ENCODE data around the gene HPS3.
A peak's percentile ranks its signal among the peaks of the same experiment; 100 is the strongest.

Gene HPS3

DNA sequence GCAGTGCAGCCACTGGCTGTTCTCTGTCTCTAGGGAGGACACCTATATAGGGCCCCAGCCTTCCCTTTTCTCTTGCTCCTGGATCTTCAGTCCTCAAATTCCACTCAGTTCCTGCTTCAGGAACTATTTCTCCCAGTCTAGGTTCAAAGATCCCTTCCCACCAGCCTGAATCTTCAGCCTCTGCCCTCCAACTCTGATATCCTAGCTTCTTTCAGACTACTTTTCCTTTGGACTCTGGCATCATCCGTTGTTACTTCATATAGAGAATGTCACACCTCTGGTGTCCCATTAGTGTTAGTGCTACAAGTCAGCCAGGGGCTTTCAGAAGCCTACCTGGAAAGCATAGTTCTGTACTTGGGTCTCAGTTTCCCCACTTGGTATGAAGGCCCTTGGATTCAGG is 10.0 kb upstream of the HPS3 start (continued):
- no peak for TF ChIP-seq ZNF274 (IDR thresholded peaks at IDR 0.05; ENCODE audit: low read length)
- no peak for TF ChIP-seq ZNF274 (tag by site-specific recombination; IDR thresholded peaks at IDR 0.05; ENCODE audit: borderline replicate concordance)
- TF ChIP-seq ZNF707 (tag by site-specific recombination; IDR thresholded peaks at IDR 0.05) = no peak
- TF ChIP-seq, protein P1, sequence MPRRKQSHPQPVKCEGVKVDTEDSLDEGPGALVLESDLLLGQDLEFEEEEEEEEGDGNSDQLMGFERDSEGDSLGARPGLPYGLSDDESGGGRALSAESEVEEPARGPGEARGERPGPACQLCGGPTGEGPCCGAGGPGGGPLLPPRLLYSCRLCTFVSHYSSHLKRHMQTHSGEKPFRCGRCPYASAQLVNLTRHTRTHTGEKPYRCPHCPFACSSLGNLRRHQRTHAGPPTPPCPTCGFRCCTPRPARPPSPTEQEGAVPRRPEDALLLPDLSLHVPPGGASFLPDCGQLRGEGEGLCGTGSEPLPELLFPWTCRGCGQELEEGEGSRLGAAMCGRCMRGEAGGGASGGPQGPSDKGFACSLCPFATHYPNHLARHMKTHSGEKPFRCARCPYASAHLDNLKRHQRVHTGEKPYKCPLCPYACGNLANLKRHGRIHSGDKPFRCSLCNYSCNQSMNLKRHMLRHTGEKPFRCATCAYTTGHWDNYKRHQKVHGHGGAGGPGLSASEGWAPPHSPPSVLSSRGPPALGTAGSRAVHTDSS (tag by site-specific recombination; IDR thresholded peaks at IDR 0.05) = no peak

DNA sequence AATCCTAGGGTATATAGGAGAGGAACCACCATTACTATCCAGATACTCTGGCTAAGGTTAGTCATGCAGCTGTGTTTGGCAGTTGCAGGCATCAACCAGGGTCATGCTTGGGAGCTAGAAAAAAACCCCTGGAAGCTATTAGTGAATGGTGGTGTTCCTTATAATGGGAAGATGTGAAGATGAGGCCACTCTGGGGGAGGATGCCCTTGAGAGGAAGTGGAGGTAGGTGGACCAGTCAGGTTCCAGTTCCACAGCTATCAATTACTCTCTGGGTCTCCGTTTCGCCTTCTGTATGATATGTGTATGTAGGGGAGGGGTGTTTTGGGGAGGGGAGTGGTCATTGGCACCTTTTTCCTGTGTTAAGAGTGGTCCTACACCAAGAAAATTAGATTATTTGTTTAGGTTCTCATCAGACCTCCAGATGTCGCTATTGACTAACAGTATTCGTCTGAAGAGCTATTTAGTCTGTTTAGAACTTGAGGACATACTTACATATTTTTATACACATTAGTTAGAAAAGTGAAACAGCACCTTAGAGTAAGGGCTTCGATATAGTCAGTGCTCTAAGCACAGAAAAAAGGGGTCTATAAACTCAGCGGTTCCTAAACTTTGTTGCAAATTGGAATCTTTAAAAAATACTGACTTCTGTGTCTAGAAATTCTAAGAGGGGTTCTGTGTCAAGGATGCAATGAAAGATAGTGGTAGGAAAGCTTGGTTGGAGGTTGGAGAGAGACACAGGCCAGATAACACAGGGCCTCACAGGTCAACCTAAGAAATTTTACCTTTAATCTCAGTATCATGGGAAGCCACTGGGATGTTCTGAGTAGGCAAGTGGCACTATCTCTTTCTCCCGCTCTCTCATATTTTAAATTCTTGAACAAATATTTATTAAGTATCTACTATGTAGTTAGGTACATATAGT is 9.1 kb upstream of the HPS3 start:
- H3K27ac ChIP-seq (ENCODE audit: extremely low read depth, low read depth, low read length) = no peak overlapping the region
- no peaks in the 10 kb centered on the region for H3K4me1 ChIP-seq (ENCODE audit: control insufficient read depth, insufficient read depth, low read length)
- TF ChIP-seq SP2 (tag by site-specific recombination; IDR thresholded peaks at IDR 0.05) (no peak), ZNF510 (tag by site-specific recombination; IDR thresholded peaks at IDR 0.05; ENCODE audit: insufficient replicate concordance) (no peak), ZNF670 (tag by site-specific recombination; IDR thresholded peaks at IDR 0.05; ENCODE audit: low read depth) (no peak), ZNF654 (tag by site-specific recombination; IDR thresholded peaks at IDR 0.05; ENCODE audit: low read depth) (peak; percentile 62)
- TF ChIP-seq, protein P2, sequence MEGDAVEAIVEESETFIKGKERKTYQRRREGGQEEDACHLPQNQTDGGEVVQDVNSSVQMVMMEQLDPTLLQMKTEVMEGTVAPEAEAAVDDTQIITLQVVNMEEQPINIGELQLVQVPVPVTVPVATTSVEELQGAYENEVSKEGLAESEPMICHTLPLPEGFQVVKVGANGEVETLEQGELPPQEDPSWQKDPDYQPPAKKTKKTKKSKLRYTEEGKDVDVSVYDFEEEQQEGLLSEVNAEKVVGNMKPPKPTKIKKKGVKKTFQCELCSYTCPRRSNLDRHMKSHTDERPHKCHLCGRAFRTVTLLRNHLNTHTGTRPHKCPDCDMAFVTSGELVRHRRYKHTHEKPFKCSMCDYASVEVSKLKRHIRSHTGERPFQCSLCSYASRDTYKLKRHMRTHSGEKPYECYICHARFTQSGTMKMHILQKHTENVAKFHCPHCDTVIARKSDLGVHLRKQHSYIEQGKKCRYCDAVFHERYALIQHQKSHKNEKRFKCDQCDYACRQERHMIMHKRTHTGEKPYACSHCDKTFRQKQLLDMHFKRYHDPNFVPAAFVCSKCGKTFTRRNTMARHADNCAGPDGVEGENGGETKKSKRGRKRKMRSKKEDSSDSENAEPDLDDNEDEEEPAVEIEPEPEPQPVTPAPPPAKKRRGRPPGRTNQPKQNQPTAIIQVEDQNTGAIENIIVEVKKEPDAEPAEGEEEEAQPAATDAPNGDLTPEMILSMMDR (tag by site-specific recombination; IDR thresholded peaks at IDR 0.05) = peak; percentile 51; the same call in 1 of the 2 replicates
- TF ChIP-seq, protein P3, sequence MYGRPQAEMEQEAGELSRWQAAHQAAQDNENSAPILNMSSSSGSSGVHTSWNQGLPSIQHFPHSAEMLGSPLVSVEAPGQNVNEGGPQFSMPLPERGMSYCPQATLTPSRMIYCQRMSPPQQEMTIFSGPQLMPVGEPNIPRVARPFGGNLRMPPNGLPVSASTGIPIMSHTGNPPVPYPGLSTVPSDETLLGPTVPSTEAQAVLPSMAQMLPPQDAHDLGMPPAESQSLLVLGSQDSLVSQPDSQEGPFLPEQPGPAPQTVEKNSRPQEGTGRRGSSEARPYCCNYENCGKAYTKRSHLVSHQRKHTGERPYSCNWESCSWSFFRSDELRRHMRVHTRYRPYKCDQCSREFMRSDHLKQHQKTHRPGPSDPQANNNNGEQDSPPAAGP (tag by site-specific recombination; IDR thresholded peaks at IDR 0.05) = no peak
- H3K9me3 ChIP-seq (ENCODE audit: control insufficient read depth, insufficient read depth, low read depth, low read length) = no peaks in the 10 kb centered on the region
- no peaks in the 10 kb centered on the region for H3K36me3 ChIP-seq (ENCODE audit: control insufficient read depth in 2 of 2, insufficient read depth in 1 of 2, low read length in 2 of 2)
- POLR2A ChIA-PET = interaction anchor here (1.3 kb wide), 1 partner anchor 165 kb away, joined by 3 read pairs; no protein-coding TSS in a partner anchor
- no peak overlapping the region for H3K4me3 ChIP-seq (ENCODE audit: low read depth, low read length)
- CTCF ChIA-PET = interaction anchor here (0.5 to 3.6 kb wide), 46 partner anchors 9 to 1249 kb away, joined by 3 to 42 read pairs (median 4); partner anchors contain the start of genes HPS3 and TM4SF18

DNA sequence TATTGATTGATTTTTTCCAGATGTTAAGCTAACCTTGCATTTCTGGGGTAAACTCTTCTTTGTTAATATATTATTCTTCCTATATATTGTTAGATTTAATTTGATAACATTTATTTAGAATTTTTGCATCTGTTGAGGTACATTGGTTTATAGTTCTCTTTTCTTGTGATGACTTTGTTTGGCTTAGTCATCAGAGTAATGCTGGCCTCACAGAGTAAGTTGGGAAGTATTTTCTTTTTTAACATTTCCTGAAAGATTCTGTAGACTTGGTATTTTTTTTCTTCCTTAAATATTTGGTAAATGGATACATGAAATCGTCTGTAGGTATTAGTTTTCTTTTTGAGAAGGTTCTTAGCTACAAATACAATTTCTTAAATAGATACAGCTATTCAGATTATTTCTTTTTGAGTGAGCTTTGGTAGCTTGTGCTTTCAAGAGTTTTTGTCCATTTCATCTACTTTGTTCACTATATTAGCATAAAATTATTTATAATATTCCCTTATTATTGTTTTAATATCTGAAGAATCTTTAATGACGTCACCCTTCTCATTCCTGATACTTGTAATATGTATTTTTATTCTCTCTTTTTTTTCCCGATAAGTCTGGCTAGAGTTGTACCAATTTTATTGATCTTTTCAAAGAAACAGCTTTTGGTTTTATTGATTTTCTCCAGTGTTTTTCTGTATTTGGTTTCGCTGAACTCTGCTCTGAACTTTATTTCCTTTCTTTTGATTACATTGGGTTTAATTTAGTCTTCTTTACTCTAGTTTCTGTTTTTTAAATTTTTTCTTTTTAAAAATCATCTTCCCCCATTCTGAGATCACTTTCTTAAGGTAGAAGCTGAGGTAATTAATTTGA is 6.5 kb upstream of the HPS3 start:
- Histone ChIP-seq H3K27ac (ENCODE audit: extremely low read depth, low read depth, low read length) (no peak overlapping the region), H3K36me3 (ENCODE audit: control insufficient read depth in 2 of 2, insufficient read depth in 1 of 2, low read length in 2 of 2) (no peaks in the 10 kb centered on the region), H3K4me1 (ENCODE audit: control insufficient read depth, insufficient read depth, low read length) (no peaks in the 10 kb centered on the region), H3K4me3 (ENCODE audit: low read depth, low read length) (no peak overlapping the region), H3K9me3 (ENCODE audit: control insufficient read depth, insufficient read depth, low read depth, low read length) (no peaks in the 10 kb centered on the region)
- CTCF ChIA-PET = interaction anchor here (0.6 to 1.3 kb wide), 5 partner anchors 9 to 1853 kb away, joined by 3 read pairs; no protein-coding TSS in a partner anchor
- POLR2A ChIA-PET = no interaction called here
- TF ChIP-seq, protein P4, sequence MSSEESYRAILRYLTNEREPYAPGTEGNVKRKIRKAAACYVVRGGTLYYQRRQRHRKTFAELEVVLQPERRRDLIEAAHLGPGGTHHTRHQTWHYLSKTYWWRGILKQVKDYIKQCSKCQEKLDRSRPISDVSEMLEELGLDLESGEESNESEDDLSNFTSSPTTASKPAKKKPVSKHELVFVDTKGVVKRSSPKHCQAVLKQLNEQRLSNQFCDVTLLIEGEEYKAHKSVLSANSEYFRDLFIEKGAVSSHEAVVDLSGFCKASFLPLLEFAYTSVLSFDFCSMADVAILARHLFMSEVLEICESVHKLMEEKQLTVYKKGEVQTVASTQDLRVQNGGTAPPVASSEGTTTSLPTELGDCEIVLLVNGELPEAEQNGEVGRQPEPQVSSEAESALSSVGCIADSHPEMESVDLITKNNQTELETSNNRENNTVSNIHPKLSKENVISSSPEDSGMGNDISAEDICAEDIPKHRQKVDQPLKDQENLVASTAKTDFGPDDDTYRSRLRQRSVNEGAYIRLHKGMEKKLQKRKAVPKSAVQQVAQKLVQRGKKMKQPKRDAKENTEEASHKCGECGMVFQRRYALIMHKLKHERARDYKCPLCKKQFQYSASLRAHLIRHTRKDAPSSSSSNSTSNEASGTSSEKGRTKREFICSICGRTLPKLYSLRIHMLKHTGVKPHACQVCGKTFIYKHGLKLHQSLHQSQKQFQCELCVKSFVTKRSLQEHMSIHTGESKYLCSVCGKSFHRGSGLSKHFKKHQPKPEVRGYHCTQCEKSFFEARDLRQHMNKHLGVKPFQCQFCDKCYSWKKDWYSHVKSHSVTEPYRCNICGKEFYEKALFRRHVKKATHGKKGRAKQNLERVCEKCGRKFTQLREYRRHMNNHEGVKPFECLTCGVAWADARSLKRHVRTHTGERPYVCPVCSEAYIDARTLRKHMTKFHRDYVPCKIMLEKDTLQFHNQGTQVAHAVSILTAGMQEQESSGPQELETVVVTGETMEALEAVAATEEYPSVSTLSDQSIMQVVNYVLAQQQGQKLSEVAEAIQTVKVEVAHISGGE (tag by site-specific recombination; conservative IDR thresholded peaks at IDR 0.05; ENCODE audit: low read depth) = no peak
- TF ChIP-seq ZNF138 (tag by site-specific recombination; IDR thresholded peaks at IDR 0.05; ENCODE audit: borderline replicate concordance) (no peak), ZSCAN30 (tag by site-specific recombination; IDR thresholded peaks at IDR 0.05) (no peak), YY1 (tag by site-specific recombination; IDR thresholded peaks at IDR 0.05) (no peak), ZNF433 (tag by site-specific recombination; IDR thresholded peaks at IDR 0.05; ENCODE audit: low read depth) (no peak), ZNF221 (tag by site-specific recombination; IDR thresholded peaks at IDR 0.05; ENCODE audit: borderline replicate concordance) (no peak)
- TF ChIP-seq, protein P5, sequence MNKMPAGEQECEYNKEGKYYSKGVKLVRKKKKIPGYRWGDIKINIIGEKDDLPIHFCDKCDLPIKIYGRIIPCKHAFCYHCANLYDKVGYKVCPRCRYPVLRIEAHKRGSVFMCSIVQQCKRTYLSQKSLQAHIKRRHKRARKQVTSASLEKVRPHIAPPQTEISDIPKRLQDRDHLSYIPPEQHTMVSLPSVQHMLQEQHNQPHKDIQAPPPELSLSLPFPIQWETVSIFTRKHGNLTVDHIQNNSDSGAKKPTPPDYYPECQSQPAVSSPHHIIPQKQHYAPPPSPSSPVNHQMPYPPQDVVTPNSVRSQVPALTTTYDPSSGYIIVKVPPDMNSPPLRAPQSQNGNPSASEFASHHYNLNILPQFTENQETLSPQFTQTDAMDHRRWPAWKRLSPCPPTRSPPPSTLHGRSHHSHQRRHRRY (tag by site-specific recombination; IDR thresholded peaks at IDR 0.05) = no peak
- TF ChIP-seq, protein P6, sequence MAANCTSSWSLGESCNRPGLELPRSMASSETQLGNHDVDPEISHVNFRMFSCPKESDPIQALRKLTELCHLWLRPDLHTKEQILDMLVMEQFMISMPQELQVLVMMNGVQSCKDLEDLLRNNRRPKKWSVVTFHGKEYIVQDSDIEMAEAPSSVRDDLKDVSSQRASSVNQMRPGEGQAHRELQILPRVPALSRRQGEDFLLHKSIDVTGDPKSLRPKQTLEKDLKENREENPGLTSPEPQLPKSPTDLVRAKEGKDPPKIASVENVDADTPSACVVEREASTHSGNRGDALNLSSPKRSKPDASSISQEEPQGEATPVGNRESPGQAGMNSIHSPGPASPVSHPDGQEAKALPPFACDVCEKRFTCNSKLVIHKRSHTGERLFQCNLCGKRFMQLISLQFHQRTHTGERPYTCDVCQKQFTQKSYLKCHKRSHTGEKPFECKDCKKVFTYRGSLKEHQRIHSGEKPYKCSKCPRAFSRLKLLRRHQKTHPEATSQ (tag by site-specific recombination; IDR thresholded peaks at IDR 0.05) = no peak
